Neural cell (in vitro differentiated cells): ENCODE results near the gene SHISA5. TPM values are rescaled to one million over a fixed set of nuclear protein-coding genes. Genes with fewer than 3 reads are reported as not detected.
"Not testable (repeated sequence)": the region's sequence is repeated elsewhere in the genome, so short reads cannot be mapped to it uniquely, and the experiment has no call there.

ENCODE experiments used
- H2AFZ ChIP-seq: fragments of 200-600, 300-800 bp; sonication (generic), shearing (Covaris generic); 2 replicates; pipeline ENCODE4 v1.6.0; 2014; ENCODE audit warnings: low read depth, mild to moderate bottlenecking, antibody characterized with exemption, low read length, moderate library complexity
- H3F3A ChIP-seq: fragments of 200-600 bp; shearing (Covaris generic); 2 replicates; pipeline ENCODE4 v1.6.1; 2016; ENCODE audit warnings: mild to moderate bottlenecking, moderate library complexity, mixed read lengths, antibody characterized with exemption, low read length; ENCODE audit not compliant: insufficient read depth, poor library complexity, severe bottlenecking
- H3K27ac ChIP-seq: fragments of 200-600, 300-800 bp; sonication (generic), shearing (Covaris generic); 2 replicates; pipeline ENCODE4 v1.5.1; 2014; ENCODE audit warnings: mild to moderate bottlenecking, low read length, moderate library complexity
- H3K27me3 ChIP-seq: fragments of 300-800, 200-600 bp; sonication (generic), shearing (Covaris generic); 2 replicates; pipeline ENCODE4 v1.6.0; 2014; ENCODE audit warnings: mild to moderate bottlenecking, low read depth, low read length, moderate library complexity; ENCODE audit not compliant: insufficient read depth
- H3K36me3 ChIP-seq: fragments of 300-800, 200-600 bp; sonication (generic), shearing (Covaris generic); 2 replicates; pipeline ENCODE4 v1.5.1; 2014; ENCODE audit warnings: mild to moderate bottlenecking, antibody characterized with exemption, low read length, moderate library complexity; ENCODE audit not compliant: insufficient read depth
- H3K4me2 ChIP-seq: fragments of 300-800, 200-600 bp; sonication (generic), shearing (Covaris generic); 2 replicates; pipeline ENCODE4 v1.6.0; 2014; ENCODE audit warnings: mild to moderate bottlenecking, low read length
- H3K4me3 ChIP-seq: fragments of 300-800, 200-600 bp; sonication (generic), shearing (Covaris generic); 2 replicates; pipeline ENCODE4 v1.5.1; 2014; ENCODE audit warnings: mild to moderate bottlenecking, low read length, moderate library complexity
- H3K79me2 ChIP-seq: fragments of 200-600 bp; shearing (Covaris generic); replicated peaks from 2 replicates; pipeline ENCODE4 v1.6.0; 2014; ENCODE audit warnings: mild to moderate bottlenecking, low read length, moderate library complexity; ENCODE audit not compliant: insufficient read depth
- H3K9ac ChIP-seq: fragments of 300-800, 200-600 bp; sonication (generic), shearing (Covaris generic); 2 replicates; pipeline ENCODE4 v1.6.1; 2016; ENCODE audit warnings: mild to moderate bottlenecking, low read length, mixed read lengths
- H3K9me2 ChIP-seq: fragments of 200-600 bp; shearing (Covaris generic); 2 replicates; pipeline ENCODE4 v1.6.1; 2016; ENCODE audit warnings: mild to moderate bottlenecking, low read length, mixed read lengths; ENCODE audit not compliant: insufficient read depth
- H3K9me3 ChIP-seq: fragments of 200-600, 300-800 bp; sonication (generic), shearing (Covaris generic); 2 replicates; pipeline ENCODE4 v1.6.1; 2016; ENCODE audit warnings: mild to moderate bottlenecking, mixed run types, low read length, moderate library complexity, mixed read lengths
- H4K20me1 ChIP-seq: fragments of 200-600 bp; shearing (Covaris generic); 2 replicates; pipeline ENCODE4 v1.6.1; 2016; ENCODE audit warnings: mild to moderate bottlenecking, mixed run types; ENCODE audit not compliant: insufficient read depth
- EP300 ChIP-seq: fragments of 450-650 bp; conservative IDR thresholded peaks from 2 replicates; pipeline ENCODE4 v1.6.1; 2014; ENCODE audit warnings: antibody characterized with exemption, mild to moderate bottlenecking, moderate library complexity; ENCODE audit not compliant: poor library complexity, severe bottlenecking
- EZH2 ChIP-seq: fragments of 200-600, 300-800 bp; shearing (Covaris generic), sonication (generic); IDR thresholded peaks from 2 replicates; pipeline ENCODE4 v1.6.1; 2014; ENCODE audit warnings: antibody characterized with exemption, low read length, borderline replicate concordance, mild to moderate bottlenecking; ENCODE audit not compliant: insufficient read depth, poor library complexity, severe bottlenecking
- MXI1 ChIP-seq: fragments of 450-650 bp; conservative IDR thresholded peaks from 2 replicates; pipeline ENCODE4 v1.6.1; 2014; ENCODE audit warnings: antibody characterized with exemption, mild to moderate bottlenecking; ENCODE audit not compliant: poor library complexity, severe bottlenecking
- POLR2AphosphoS5 ChIP-seq: IDR thresholded peaks from 2 replicates; pipeline ENCODE4 v1.6.1; 2012
- RAD21 ChIP-seq: fragments of 450-650 bp; conservative IDR thresholded peaks from 2 replicates; pipeline ENCODE4 v1.6.1; 2014; ENCODE audit warnings: antibody characterized with exemption, mild to moderate bottlenecking, moderate library complexity
- SMC3 ChIP-seq: fragments of 450-650 bp; conservative IDR thresholded peaks from 2 replicates; pipeline ENCODE4 v1.6.1; 2014; ENCODE audit warnings: antibody characterized with exemption, mild to moderate bottlenecking, moderate library complexity; ENCODE audit not compliant: poor library complexity
- TAF1 ChIP-seq: IDR thresholded peaks from 2 replicates; pipeline ENCODE4 v1.6.1; 2012; ENCODE audit warnings: low read depth
- polyA plus RNA-seq: library from polyadenylated mRNA; depleted of rRNA; stranded (reverse); fragments of >200 nt; gene quantifications from 2 replicates; pipeline ENCODE4 v1.2.3, GENCODE V29; 2014
- TF ChIP-seq, protein P1 (sequence below): IDR thresholded peaks from 2 replicates; pipeline ENCODE4 v1.6.1; 2012; ENCODE audit warnings: borderline replicate concordance
- TF ChIP-seq, protein P2 (sequence below): fragments of 450-650 bp; IDR thresholded peaks from 2 replicates; pipeline ENCODE4 v1.5.1; 2014; ENCODE audit warnings: antibody characterized with exemption, mild to moderate bottlenecking, moderate library complexity; ENCODE audit not compliant: poor library complexity, severe bottlenecking

The SHISA5 gene
- polyA plus RNA-seq, 1 donor from 2014 or later: 121 TPM

DNA sequence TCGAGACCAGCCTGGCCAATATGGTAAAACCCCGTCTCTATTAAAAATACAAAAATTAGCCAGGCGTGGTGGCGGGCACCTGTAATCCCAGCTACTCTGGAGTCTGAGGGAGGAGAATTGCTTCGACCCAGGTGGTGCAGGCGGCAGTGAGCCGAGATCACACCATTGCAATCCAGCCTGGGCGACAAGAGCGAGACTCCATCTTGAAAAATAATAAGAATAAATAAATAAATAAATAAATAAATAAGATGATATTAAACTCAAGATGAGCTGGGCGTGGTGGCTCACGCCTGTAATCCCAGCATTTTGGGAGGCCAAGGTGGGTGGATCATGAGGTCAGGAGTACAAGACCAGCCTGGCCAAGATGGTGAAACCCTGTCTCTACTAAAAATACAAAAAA lies 23.1 kb downstream of the SHISA5 start:
- H3K27me3 ChIP-seq, H3K27ac ChIP-seq, H3F3A ChIP-seq, H3K4me2 ChIP-seq, H2AFZ ChIP-seq, H4K20me1 ChIP-seq, H3K36me3 ChIP-seq, H3K9ac ChIP-seq, H3K4me3 ChIP-seq, H3K9me3 ChIP-seq, H3K79me2 ChIP-seq, H3K9me2 ChIP-seq: not testable (repeated sequence)

DNA sequence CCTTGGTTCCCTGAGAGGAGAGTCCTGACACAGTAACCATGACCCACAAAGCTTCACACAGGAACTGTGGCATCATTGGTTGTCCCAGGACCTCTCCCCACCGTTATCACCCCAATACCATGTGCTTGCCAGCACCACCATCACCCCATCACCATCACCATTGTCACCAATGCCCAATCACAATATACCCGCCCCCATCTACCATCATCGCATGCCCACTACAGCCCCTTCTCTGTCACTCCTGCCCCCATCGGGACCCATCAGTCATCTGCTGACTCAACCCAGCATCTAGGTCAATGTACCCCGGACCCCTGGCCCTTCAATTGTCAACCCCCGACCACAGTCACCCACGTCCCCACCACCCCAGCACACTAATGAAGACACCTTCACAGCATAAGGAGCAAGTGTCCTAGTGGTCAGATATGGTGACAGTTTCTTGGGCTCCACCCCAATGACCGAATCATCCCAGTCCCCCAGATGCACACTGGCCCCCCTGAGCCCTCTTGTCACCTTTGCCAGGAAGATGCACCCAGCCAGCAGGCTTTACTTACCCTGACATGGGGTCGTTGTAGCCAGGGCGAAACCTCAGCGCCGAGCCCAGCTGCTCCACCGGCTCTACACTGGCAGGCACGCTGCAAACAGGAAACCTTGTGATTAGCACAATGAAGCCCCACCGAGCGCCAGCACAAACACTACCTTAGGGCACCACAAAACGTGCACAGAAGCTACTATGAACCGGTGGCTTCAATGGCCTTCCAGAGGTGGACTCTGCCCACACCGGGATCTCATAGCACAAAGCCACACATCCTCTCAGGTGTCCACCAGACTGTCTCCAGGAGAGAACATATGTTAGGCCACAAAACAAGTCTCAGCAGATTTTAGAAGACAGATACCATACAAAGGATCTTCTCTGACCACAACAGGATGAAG lies 25.1 kb downstream of the SHISA5 start:
- Histone ChIP-seq H3K79me2 (no peaks in the 10 kb centered on the region), H4K20me1 (no peaks in the 10 kb centered on the region), H3K9me3 (no peaks in the 10 kb centered on the region), H3K4me3 (no peak overlapping the region), H3K9me2 (no peaks in the 10 kb centered on the region), H3K27ac (no peak overlapping the region), H3K4me2 (no peak overlapping the region), H3K27me3 (no peaks in the 10 kb centered on the region), H3K36me3 (no peaks in the 10 kb centered on the region), H2AFZ (no peak overlapping the region), H3F3A (no peaks in the 10 kb centered on the region), H3K9ac (no peak overlapping the region)
- no peak for TF ChIP-seq EP300
- TF ChIP-seq, protein P1, sequence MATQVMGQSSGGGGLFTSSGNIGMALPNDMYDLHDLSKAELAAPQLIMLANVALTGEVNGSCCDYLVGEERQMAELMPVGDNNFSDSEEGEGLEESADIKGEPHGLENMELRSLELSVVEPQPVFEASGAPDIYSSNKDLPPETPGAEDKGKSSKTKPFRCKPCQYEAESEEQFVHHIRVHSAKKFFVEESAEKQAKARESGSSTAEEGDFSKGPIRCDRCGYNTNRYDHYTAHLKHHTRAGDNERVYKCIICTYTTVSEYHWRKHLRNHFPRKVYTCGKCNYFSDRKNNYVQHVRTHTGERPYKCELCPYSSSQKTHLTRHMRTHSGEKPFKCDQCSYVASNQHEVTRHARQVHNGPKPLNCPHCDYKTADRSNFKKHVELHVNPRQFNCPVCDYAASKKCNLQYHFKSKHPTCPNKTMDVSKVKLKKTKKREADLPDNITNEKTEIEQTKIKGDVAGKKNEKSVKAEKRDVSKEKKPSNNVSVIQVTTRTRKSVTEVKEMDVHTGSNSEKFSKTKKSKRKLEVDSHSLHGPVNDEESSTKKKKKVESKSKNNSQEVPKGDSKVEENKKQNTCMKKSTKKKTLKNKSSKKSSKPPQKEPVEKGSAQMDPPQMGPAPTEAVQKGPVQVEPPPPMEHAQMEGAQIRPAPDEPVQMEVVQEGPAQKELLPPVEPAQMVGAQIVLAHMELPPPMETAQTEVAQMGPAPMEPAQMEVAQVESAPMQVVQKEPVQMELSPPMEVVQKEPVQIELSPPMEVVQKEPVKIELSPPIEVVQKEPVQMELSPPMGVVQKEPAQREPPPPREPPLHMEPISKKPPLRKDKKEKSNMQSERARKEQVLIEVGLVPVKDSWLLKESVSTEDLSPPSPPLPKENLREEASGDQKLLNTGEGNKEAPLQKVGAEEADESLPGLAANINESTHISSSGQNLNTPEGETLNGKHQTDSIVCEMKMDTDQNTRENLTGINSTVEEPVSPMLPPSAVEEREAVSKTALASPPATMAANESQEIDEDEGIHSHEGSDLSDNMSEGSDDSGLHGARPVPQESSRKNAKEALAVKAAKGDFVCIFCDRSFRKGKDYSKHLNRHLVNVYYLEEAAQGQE: no peak

DNA sequence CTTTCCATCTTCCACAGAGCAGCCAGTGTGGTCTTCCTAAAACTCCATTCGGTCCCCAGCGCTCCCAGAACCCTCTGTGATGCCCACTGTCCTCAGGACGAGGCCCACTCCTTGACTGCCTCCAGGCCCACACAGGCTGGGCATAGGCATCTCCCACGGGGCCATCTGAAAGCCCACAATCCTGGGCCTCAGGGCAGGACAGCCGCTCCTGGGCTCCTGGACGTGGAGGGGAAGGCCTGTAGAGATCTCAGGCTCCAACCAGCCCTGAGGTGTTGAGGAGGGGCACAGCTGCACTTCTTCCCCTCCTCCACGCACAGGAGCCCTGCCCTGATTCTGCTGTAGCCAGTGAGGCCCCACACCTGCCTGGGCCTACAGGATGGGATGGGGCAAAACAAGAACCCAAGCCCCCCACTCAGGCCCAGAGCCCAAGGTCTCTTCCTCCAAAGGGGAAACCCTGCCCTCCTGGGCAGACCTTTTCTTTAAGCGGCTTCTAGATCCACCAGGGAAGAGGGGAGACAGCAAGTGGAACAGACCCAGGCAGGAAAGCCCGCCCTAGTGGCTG lies 25.9 kb downstream of the SHISA5 start:
- Histone ChIP-seq H3K79me2 (no peaks in the 10 kb centered on the region), H3K4me3 (no peak overlapping the region), H3F3A (no peaks in the 10 kb centered on the region), H3K36me3 (no peaks in the 10 kb centered on the region), H3K4me2 (no peak overlapping the region), H3K9ac (no peak overlapping the region), H2AFZ (no peak overlapping the region), H3K27ac (no peak overlapping the region), H3K9me3 (no peaks in the 10 kb centered on the region), H3K27me3 (no peaks in the 10 kb centered on the region), H3K9me2 (no peaks in the 10 kb centered on the region), H4K20me1 (no peaks in the 10 kb centered on the region)
- TF ChIP-seq, protein P1: no peak
- no peak for TF ChIP-seq EP300
- no peak for TF ChIP-seq TAF1
- TF ChIP-seq MXI1: no peak
- no peak for TF ChIP-seq SMC3
- no peak for TF ChIP-seq POLR2AphosphoS5
- TF ChIP-seq RAD21: no peak
- no peak for TF ChIP-seq EZH2
- TF ChIP-seq, protein P2, sequence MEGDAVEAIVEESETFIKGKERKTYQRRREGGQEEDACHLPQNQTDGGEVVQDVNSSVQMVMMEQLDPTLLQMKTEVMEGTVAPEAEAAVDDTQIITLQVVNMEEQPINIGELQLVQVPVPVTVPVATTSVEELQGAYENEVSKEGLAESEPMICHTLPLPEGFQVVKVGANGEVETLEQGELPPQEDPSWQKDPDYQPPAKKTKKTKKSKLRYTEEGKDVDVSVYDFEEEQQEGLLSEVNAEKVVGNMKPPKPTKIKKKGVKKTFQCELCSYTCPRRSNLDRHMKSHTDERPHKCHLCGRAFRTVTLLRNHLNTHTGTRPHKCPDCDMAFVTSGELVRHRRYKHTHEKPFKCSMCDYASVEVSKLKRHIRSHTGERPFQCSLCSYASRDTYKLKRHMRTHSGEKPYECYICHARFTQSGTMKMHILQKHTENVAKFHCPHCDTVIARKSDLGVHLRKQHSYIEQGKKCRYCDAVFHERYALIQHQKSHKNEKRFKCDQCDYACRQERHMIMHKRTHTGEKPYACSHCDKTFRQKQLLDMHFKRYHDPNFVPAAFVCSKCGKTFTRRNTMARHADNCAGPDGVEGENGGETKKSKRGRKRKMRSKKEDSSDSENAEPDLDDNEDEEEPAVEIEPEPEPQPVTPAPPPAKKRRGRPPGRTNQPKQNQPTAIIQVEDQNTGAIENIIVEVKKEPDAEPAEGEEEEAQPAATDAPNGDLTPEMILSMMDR: no peak
